Naive thymus-derived CD4-positive, alpha-beta T cell (primary cell): ENCODE data around the gene MYLK4. TPM values are rescaled to one million over a fixed set of nuclear protein-coding genes. Genes with fewer than 3 reads are reported as not detected.

Experiments used
- ATAC-seq: fragments of 150-1000 bp; cut with Tn5 transposase; 2 replicates; pipeline ENCODE4 v1.10.0; 2021; ENCODE audit warnings: mild to moderate bottlenecking, moderate library complexity
- CTCF ChIA-PET: fragments of 350-600 bp; sonication (Branson Sonifier 250); formaldehyde crosslinking; loops from one replicate; lab custom pipeline; 2021; ENCODE audit warnings: antibody characterized with exemption; lab: Charles Lee
- POLR2A ChIA-PET: fragments of 350-600 bp; sonication (Branson Sonifier 250); formaldehyde crosslinking; loops from one replicate; lab custom pipeline; 2021; ENCODE audit warnings: antibody characterized with exemption, inconsistent platforms; lab: Charles Lee
- DNase-seq, 9 donors: peaks; one replicate each; pipeline versions ENCODE4 v3.0.0 to v3.0.0-alpha.2; 2020 to 2022; ENCODE audit warnings: mixed read lengths in 1 of 9
- H3K27ac ChIP-seq: one replicate; pipeline ENCODE4 v1.7.0; 2013; ENCODE audit warnings: mild to moderate bottlenecking, low read depth, low read length, moderate library complexity
- H3K27me3 ChIP-seq, 2 donors: one replicate each; pipeline ENCODE4 v1.7.0; 2013; ENCODE audit warnings: low read length in 2 of 2, mild to moderate bottlenecking in 2 of 2, moderate library complexity in 2 of 2; ENCODE audit not compliant: control insufficient read depth in 2 of 2, insufficient read depth in 2 of 2
- H3K36me3 ChIP-seq, 3 experiments: 1 replicate in 2 of 3; 2 replicates in 1 of 3; pipeline ENCODE4 v1.7.0; 2013; ENCODE audit warnings: low read length in 3 of 3, mild to moderate bottlenecking in 3 of 3, moderate library complexity in 1 of 3; ENCODE audit not compliant: insufficient read depth in 3 of 3, control insufficient read depth in 2 of 3
- H3K4me1 ChIP-seq, 2 donors: one replicate each; pipeline ENCODE4 v1.7.0; 2013; ENCODE audit warnings: low read length in 2 of 2, mild to moderate bottlenecking in 2 of 2, moderate library complexity in 1 of 2; ENCODE audit not compliant: control insufficient read depth in 2 of 2, insufficient read depth in 2 of 2
- H3K4me3 ChIP-seq: 2 replicates; pipeline ENCODE4 v1.7.0; 2013; ENCODE audit warnings: mild to moderate bottlenecking, low read length
- H3K9me3 ChIP-seq, 3 experiments: 1 replicate in 2 of 3; 2 replicates in 1 of 3; pipeline ENCODE4 v1.7.0; 2013; ENCODE audit warnings: low read length in 3 of 3; ENCODE audit not compliant: control insufficient read depth in 2 of 3
- H3K27ac Mint-ChIP-seq, 9 donors: one replicate each; pipeline ENCODE4 v1.8.0; 2020 to 2022; ENCODE audit warnings: mixed read lengths in 9 of 9, mild to moderate bottlenecking in 8 of 9, moderate library complexity in 5 of 9, inconsistent platforms in 2 of 9
- H3K27me3 Mint-ChIP-seq, 5 donors: one replicate each; pipeline ENCODE4 v1.8.0; 2021 to 2022; ENCODE audit warnings: mixed read lengths in 5 of 5, mild to moderate bottlenecking in 1 of 5
- H3K36me3 Mint-ChIP-seq, 5 donors: one replicate each; pipeline ENCODE4 v1.8.0; 2020 to 2022; ENCODE audit warnings: mixed read lengths in 5 of 5, mild to moderate bottlenecking in 3 of 5, inconsistent platforms in 1 of 5
- H3K4me1 Mint-ChIP-seq, 7 donors: one replicate each; pipeline ENCODE4 v1.8.0; 2020 to 2022; ENCODE audit warnings: mixed read lengths in 7 of 7, mild to moderate bottlenecking in 3 of 7, inconsistent platforms in 1 of 7
- H3K4me3 Mint-ChIP-seq, 10 donors: one replicate each; pipeline ENCODE4 v1.8.0; 2020 to 2022; ENCODE audit warnings: mild to moderate bottlenecking in 10 of 10, mixed read lengths in 10 of 10, moderate library complexity in 6 of 10, inconsistent platforms in 2 of 10
- H3K9me3 Mint-ChIP-seq, 11 donors: one replicate each; pipeline ENCODE4 v1.8.0; 2020 to 2022; ENCODE audit warnings: mixed read lengths in 11 of 11, mild to moderate bottlenecking in 4 of 11, inconsistent platforms in 1 of 11, moderate library complexity in 1 of 11
- intact Hi-C, 2 donors: fragments of 100-400 bp; cut with micrococcal nuclease; formaldehyde crosslinking; loops; one replicate each; pipeline ENCODE4 v1.15.1; 2023
- polyA plus RNA-seq, 2 donors: library from polyadenylated mRNA; unstranded; fragments of 300-500 nt; fragmentation: Illumina TruSeq; gene quantifications; one replicate each; pipeline ENCODE4 v1.2.3, GENCODE V29; 2021
- total RNA-seq, 6 experiments: library from RNA in 5 of 6; stranded (reverse) in 5 of 6; gene quantifications; 1 replicate in 5 of 6; 2 replicates in 1 of 6; pipeline ENCODE4 v1.2.3 and lab custom pipeline; 2021 to 2026

The MYLK4 gene
- total and polyA plus RNA-seq, 7 experiments from 2014 or later = 0.23 to 1.6 (median 0.34) TPM; not detected in 1

DNA sequence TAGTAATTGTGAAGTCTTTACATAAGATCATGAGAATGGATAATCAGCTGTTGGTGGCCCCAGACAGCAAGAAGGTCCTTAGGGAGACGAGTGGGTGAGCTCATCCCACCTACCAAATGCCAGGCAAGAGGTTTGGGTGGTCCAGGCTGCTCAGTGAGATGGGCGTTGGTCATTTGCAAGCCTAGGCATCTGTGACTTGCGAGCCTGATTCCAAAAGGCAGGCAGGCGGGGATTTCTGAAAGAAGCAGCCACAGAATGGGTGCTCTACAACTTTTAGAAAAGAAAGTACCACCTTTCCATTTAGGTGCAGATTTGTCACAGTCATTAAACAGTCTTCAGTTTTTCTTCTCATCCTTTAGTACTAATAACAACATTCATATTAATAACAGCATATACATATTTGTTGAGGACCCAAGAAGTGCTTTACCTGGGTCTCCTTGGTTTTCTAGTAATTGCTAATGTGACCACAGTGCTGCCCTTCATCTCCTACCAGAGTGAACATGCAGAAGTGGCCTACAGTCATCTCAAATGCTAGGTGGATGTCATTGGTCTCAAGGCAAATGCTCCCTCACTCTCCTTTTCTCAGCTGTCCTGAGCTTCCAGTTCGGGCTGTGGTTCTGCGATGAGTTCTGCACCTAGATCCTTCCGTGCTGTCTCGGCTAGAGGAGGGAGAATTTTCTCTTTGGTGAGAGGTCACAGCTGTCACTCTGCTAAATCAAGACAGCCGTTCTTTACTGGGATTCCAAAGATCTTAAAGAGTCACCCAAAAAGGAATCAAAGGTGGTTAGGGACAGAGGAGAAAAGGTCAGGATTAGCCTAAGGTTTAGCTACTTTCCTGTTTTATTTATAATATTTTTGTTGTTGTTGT, 17.2 kb upstream of the MYLK4 start:
- H3K27me3 ChIP-seq = no peaks in the 10 kb centered on the region
- H3K9me3 Mint-ChIP-seq = peaks cover 0 to 2% (median 0%) of the 10 kb centered on the region in 11 donors
- peaks cover 0 to 23% (median 8%) of the 10 kb centered on the region in 5 donors for H3K36me3 Mint-ChIP-seq
- peak overlapping the region; percentile 82 to 96 (median 90) for H3K4me3 Mint-ChIP-seq
- DNase-seq (no peak), ATAC-seq (no peak)
- CTCF ChIA-PET = interaction anchor here (0.6 to 3.0 kb wide), 6 partner anchors 15 to 221 kb away, joined by 3 to 7 read pairs (median 3); no protein-coding TSS in a partner anchor
- peak overlapping the region; percentile 35 for H3K27ac ChIP-seq
- H3K4me1 Mint-ChIP-seq = peaks cover 32 to 69% (median 64%) of the 10 kb centered on the region in 7 donors
- H3K9me3 ChIP-seq = no peaks in the 10 kb centered on the region
- intact Hi-C loops = loop anchor here (2.0 to 10.0 kb wide), 6 partner anchors 15 to 1254 kb away; partner anchors contain the start of gene GMDS (in 1 of the 2)
- H3K27ac Mint-ChIP-seq = peak overlapping the region; percentile 1 to 87 (median 52)
- H3K4me1 ChIP-seq = peaks cover 30 to 31% of the 10 kb centered on the region in 2 donors
- peaks cover 4 to 18% (median 6%) of the 10 kb centered on the region in 3 experiments for H3K36me3 ChIP-seq
- peak overlapping the region; percentile 46 for H3K4me3 ChIP-seq
- POLR2A ChIA-PET = interaction anchor here (0.8 to 4.2 kb wide), 4 partner anchors 9 to 222 kb away, joined by 4 to 23 read pairs (median 18); partner anchors contain the start of gene SERPINB1
- no peaks in the 10 kb centered on the region for H3K27me3 Mint-ChIP-seq

DNA sequence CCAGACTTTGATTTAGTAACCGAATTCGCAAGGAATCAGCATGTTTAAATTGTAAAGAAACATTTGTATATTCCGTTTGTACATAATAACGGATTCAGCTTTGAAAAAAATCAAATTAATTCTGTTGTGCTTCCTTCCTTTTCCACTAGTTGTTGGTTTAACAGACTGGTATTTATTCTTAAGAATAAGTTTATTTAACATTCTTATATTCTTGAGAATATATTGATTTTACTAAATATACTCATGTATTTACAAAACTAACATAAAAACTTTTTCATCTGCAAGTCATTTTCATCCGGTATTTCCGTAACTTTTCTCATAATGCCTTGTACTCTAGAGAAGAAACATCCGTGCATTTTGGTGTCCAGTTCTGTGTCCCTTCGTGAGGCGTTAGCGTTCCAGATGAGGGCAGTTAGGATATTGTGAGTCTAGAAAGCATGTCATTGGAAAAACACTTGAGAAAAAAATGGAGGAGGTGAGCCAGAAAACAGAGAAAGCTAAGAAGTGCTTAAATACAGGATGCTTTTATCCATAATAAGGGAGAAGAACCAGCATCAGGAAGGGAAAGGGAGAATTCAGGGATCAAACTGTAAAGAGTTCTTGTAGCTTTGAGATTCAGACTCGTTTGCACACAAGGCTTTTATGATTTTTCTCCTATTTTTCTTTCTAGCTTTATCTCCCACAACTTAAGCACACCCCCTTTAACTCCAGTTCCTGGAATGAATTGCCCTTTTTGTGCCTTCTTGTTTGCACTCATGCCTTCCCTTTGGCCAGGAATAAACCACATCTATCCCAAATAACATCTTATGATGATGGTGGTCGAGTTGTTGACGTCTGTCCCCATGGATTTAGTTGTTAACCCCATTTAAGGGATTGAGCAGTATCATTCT, 16.3 kb upstream of the MYLK4 start:
- Histone ChIP-seq H3K36me3 (peaks cover 4 to 11% (median 4%) of the 10 kb centered on the region in 3 experiments), H3K27ac (peak overlapping the region; percentile 76), H3K27me3 (no peaks in the 10 kb centered on the region), H3K9me3 (no peaks in the 10 kb centered on the region), H3K4me1 (peaks cover 30 to 31% of the 10 kb centered on the region in 2 donors), H3K4me3 (peak overlapping the region; percentile 76)
- ChIA-PET POLR2A (interaction anchor here (0.7 to 4.2 kb wide), 7 partner anchors 10 to 1194 kb away, joined by 3 to 23 read pairs (median 4); partner anchors contain the start of gene SERPINB1), CTCF (interaction anchor here (0.6 to 2.0 kb wide), 3 partner anchors 165 to 222 kb away, joined by 3 to 5 read pairs (median 3); no protein-coding TSS in a partner anchor)
- intact Hi-C loops = loop anchor here (2.0 to 10.0 kb wide), 5 partner anchors 26 to 1255 kb away; partner anchors contain the start of gene GMDS (in 1 of the 2)
- H3K9me3 Mint-ChIP-seq = peaks cover 0 to 2% (median 0%) of the 10 kb centered on the region in 11 donors
- peak overlapping the region; percentile 82 to 96 (median 92) for H3K4me3 Mint-ChIP-seq
- H3K27me3 Mint-ChIP-seq = no peaks in the 10 kb centered on the region
- DNase-seq (no peak), ATAC-seq (no peak)
- H3K36me3 Mint-ChIP-seq = peaks cover 0 to 20% (median 8%) of the 10 kb centered on the region in 5 donors
- peaks cover 30 to 60% (median 55%) of the 10 kb centered on the region in 7 donors for H3K4me1 Mint-ChIP-seq
- peak overlapping the region; percentile 71 to 91 (median 87) for H3K27ac Mint-ChIP-seq

GRCh38 chr6:2765896-2766766, 15.4 kb upstream of the MYLK4 start:
- Histone ChIP-seq H3K4me3 (peak overlapping the region; percentile 76), H3K27me3 (no peaks in the 10 kb centered on the region), H3K27ac (peak overlapping the region; percentile 76), H3K9me3 (no peaks in the 10 kb centered on the region), H3K4me1 (peaks cover 30 to 31% of the 10 kb centered on the region in 2 donors), H3K36me3 (peaks cover 4 to 9% (median 4%) of the 10 kb centered on the region in 3 experiments)
- peak overlapping the region; percentile 82 to 96 (median 92) for H3K4me3 Mint-ChIP-seq
- peak overlapping the region; percentile 71 to 91 (median 87) for H3K27ac Mint-ChIP-seq
- intact Hi-C loops = loop anchor here (1.0 to 10.0 kb wide), 25 partner anchors 27 to 1369 kb away; partner anchors contain the start of genes BPHL (in 2 of the 2), ECI2 (in 2 of the 2), GMDS (in 2 of the 2) and PSMG4 (in 2 of the 2)
- DNase-seq = peak in 6 of 9 donors; percentile 13 to 64 (median 28)
- ChIA-PET CTCF (interaction anchor here (2.0 kb wide), 1 partner anchor 223 kb away, joined by 5 read pairs; no protein-coding TSS in a partner anchor), POLR2A (interaction anchor here (0.7 to 4.2 kb wide), 12 partner anchors 8 to 1193 kb away, joined by 3 to 23 read pairs (median 5); partner anchors contain the start of genes RIPK1 and SERPINB1)
- H3K4me1 Mint-ChIP-seq = peaks cover 25 to 55% (median 49%) of the 10 kb centered on the region in 7 donors
- ATAC-seq = no peak
- H3K27me3 Mint-ChIP-seq = no peaks in the 10 kb centered on the region
- peaks cover 0 to 2% (median 0%) of the 10 kb centered on the region in 11 donors for H3K9me3 Mint-ChIP-seq
- peaks cover 0 to 16% (median 8%) of the 10 kb centered on the region in 5 donors for H3K36me3 Mint-ChIP-seq

DNA sequence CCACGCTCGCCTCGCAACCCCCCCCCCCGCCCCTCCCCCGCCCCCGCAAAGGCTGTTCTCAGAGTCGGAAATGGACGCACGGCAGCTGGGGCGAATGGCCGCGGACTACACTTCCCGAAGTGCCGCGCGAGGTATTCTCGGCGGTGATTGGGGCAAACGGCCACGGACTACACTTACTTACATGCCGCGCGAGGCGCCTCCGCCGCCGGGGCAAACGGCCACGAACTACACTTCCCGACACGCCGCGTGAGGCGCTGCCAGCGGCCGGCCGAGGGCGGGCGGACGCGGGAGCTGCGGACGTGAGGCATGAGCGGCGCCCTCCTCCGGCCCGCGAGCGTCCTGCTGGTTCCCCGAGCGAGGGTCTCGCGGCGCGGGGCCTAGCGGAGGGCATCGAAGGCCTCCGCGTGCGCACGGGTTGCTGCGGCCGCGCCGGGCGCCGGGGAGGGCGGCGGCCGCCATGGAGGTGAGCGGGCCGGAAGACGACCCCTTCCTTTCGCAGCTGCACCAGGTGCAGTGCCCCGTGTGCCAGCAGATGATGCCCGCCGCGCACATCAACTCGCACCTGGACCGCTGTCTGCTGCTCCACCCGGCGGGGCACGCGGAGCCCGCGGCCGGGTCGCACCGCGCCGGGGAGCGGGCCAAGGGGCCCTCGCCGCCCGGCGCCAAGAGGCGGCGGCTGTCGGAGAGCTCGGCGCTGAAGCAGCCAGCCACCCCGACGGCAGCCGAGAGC, 14.6 kb upstream of the MYLK4 start, which contains the start of gene WRNIP1:
TSS of gene WRNIP1 (plus strand) at position 228 of the 730 bp plus-strand sequence. CDS start at position 458, 230 bp downstream.
- DNase-seq (peak; percentile 89 to 97 (median 97)), ATAC-seq (peak; percentile 90)
- H3K27ac ChIP-seq = peak within 1 kb of the TSS; percentile 88
- H3K27ac Mint-ChIP-seq = peak within 1 kb of the TSS; percentile 89 to 100 (median 99)
- intact Hi-C loops = loop anchor here (1.0 to 10.0 kb wide), 24 partner anchors 75 to 1370 kb away; partner anchors contain the start of genes BPHL (in 2 of the 2), ECI2 (in 2 of the 2), GMDS (in 2 of the 2) and PSMG4 (in 2 of the 2)
- no peaks in the 10 kb centered on the region for H3K9me3 ChIP-seq
- ChIA-PET POLR2A (interaction anchor here (0.6 to 4.2 kb wide), 14 partner anchors 8 to 1191 kb away, joined by 3 to 23 read pairs (median 5); partner anchors contain the start of genes RIPK1 and SERPINB1), CTCF (interaction anchor here (0.6 to 1.0 kb wide), 2 partner anchors 60 to 175 kb away, joined by 3 read pairs; no protein-coding TSS in a partner anchor)
- H3K36me3 Mint-ChIP-seq = peaks cover 0 to 13% (median 6%) of the 10 kb centered on the region in 5 donors
- no peaks in the 10 kb centered on the region for H3K27me3 Mint-ChIP-seq
- peaks cover 30 to 31% of the 10 kb centered on the region in 2 donors for H3K4me1 ChIP-seq
- peaks cover 0 to 5% (median 4%) of the 10 kb centered on the region in 3 experiments for H3K36me3 ChIP-seq
- H3K27me3 ChIP-seq = no peaks in the 10 kb centered on the region
- H3K9me3 Mint-ChIP-seq = peaks cover 0 to 2% (median 0%) of the 10 kb centered on the region in 11 donors
- peaks cover 27 to 54% (median 50%) of the 10 kb centered on the region in 7 donors for H3K4me1 Mint-ChIP-seq
- H3K4me3 Mint-ChIP-seq = peak within 1 kb of the TSS; percentile 86 to 96 (median 94)
- peak within 1 kb of the TSS; percentile 76 for H3K4me3 ChIP-seq
